GM18870 (cell line): ENCODE measurements around the gene HOXA4.

Experiments used
- ATAC-seq: cut with Tn5 transposase; IDR thresholded peaks from one replicate; pipeline ENCODE4 v1.9.1; 2021; ENCODE audit warnings: moderate library complexity; ENCODE audit not compliant: unreplicated experiment

HOXA4 gene

GRCh38 chr7:27095050-27095896 lies 35.3 kb downstream of the HOXA4 start:
- ATAC-seq, result no peak

- ATAC-seq, result no peak
Measured at GRCh38 chr7:27094304-27095049, 36.1 kb downstream of the HOXA4 start.

- ATAC-seq, result no peak
Measured at GRCh38 chr7:27093184-27093895, 37.2 kb downstream of the HOXA4 start.

- no peak for ATAC-seq
Measured at GRCh38 chr7:27092819-27093110, 37.8 kb downstream of the HOXA4 start.

GRCh38 chr7:27091941-27092818 lies 38.4 kb downstream of the HOXA4 start:
- ATAC-seq, result no peak

GRCh38 chr7:27091105-27091504 lies 39.5 kb downstream of the HOXA4 start:
- ATAC-seq, result no peak

GRCh38 chr7:27088002-27088922 lies 42.3 kb downstream of the HOXA4 start:
- ATAC-seq, result no peak

- peak; percentile 37 for ATAC-seq
Measured at GRCh38 chr7:27083646-27084045, 46.9 kb downstream of the HOXA4 start.

GRCh38 chr7:27082171-27082570 lies 48.4 kb downstream of the HOXA4 start:
- no peak for ATAC-seq

- no peak for ATAC-seq
Measured at GRCh38 chr7:27080844-27081436, 49.6 kb downstream of the HOXA4 start.

GRCh38 chr7:27079234-27079975 lies 51.2 kb downstream of the HOXA4 start:
- ATAC-seq, result no peak

- no peak for ATAC-seq
Measured at GRCh38 chr7:27078616-27079233, 51.8 kb downstream of the HOXA4 start.
